ENCODE data around the gene P3H3. TPM values are rescaled to one million over a fixed set of nuclear protein-coding genes. Genes with fewer than 3 reads are reported as not detected.
A peak's percentile ranks its signal among the peaks of the same experiment; 100 is the strongest.

The P3H3 gene
- total and polyA plus RNA-seq, 9 of the 15 experiments (the other 6 are each of a cell fraction or from before 2014, with no cell fraction given) = 0.03 to 15.0 (median 4.8) TPM

DNA sequence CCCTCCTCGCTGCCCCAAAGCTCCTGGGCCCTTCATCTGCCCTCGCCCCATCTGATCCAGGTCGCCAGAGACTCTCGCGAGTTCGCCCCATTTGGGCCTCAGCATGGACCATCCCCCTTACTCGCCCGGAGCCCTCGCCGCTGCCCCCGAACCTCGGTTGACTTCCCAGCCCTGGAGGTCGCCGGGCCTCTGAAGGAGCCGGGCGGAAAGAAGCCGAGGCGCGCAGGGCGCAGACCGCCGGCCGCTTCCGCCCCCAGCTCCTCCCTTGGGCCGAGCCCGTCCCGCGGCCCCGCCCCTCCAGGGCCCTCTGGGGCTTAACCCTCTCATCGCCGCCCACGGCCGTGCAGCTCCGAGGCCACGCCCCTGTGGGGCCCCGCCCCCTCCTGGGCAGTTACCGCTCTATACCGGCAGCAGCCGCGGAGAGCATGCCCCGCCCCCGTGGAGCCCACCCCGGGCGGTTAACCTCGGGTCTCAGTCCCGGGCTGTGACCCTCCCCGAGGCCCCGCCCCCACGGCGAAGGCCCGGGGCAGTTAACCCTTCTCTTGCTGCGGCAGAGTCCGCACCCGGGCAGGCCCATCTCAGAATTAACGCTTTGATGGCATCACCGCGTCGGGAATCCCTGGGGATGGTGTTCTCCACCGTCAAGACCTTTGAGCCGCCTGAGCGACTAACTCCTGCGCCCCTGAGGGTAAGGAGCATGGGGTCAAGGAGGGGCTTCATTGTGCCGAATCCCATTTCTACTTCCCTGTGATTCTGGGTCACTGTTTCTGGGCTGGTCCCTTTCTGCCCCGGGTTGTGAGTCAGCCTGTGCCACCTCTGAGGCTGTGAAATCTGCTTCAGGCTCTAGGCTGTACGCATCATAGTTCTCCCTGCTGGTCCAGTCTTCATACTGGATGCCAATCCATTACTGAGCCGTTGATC lies 45.1 kb downstream of the P3H3 start, which contains the start of gene SPSB2 (continued):
- TF ChIP-seq, protein P1, sequence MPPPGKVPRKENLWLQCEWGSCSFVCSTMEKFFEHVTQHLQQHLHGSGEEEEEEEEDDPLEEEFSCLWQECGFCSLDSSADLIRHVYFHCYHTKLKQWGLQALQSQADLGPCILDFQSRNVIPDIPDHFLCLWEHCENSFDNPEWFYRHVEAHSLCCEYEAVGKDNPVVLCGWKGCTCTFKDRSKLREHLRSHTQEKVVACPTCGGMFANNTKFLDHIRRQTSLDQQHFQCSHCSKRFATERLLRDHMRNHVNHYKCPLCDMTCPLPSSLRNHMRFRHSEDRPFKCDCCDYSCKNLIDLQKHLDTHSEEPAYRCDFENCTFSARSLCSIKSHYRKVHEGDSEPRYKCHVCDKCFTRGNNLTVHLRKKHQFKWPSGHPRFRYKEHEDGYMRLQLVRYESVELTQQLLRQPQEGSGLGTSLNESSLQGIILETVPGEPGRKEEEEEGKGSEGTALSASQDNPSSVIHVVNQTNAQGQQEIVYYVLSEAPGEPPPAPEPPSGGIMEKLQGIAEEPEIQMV (tag; conservative IDR thresholded peaks at IDR 0.05; ENCODE audit: low read depth) = no peak
- TF ChIP-seq XRCC3 (IDR thresholded peaks at IDR 0.05) (no peak), BCL6 (CRISPR knock-in tag; IDR thresholded peaks at IDR 0.05) (no peak), MAZ (CRISPR knock-in tag; conservative IDR thresholded peaks at IDR 0.05 in 1 of 2, IDR thresholded peaks at IDR 0.05 in 1 of 2) (peak; percentile 54 to 90), TOE1 (IDR thresholded peaks at IDR 0.05; ENCODE audit: borderline replicate concordance) (peak; percentile 62; the same call in 1 of the 2 replicates), TOE1 (CRISPR knock-in tag; IDR thresholded peaks at IDR 0.05; ENCODE audit: borderline replicate concordance, low read depth) (no peak), EP400 (IDR thresholded peaks at IDR 0.05) (0 out of 2 replicates have a peak, but pooled peaks have one; percentile 31), TRIM24 (IDR thresholded peaks at IDR 0.05) (0 out of 4 replicates have a peak, but pooled peaks of 1 of the 2 experiments have one; percentile 10), HOXB6 (CRISPR knock-in tag; IDR thresholded peaks at IDR 0.05; ENCODE audit: borderline replicate concordance) (no peak), TAF1 (IDR thresholded peaks at IDR 0.05; ENCODE audit: control insufficient read depth, extremely low read depth, insufficient read depth, low read length, severe bottlenecking) (peak; percentile 52), ARID1B (IDR thresholded peaks at IDR 0.05) (0 out of 2 replicates have a peak, but pooled peaks have one; percentile 23), MYNN (IDR thresholded peaks at IDR 0.05) (no peak), MYNN (CRISPR knock-in tag; IDR thresholded peaks at IDR 0.05) (no peak), BMI1 (IDR thresholded peaks at IDR 0.05; ENCODE audit: low read length) (no peak), PRDM10 (IDR thresholded peaks at IDR 0.05; ENCODE audit: partially characterized antibody) (peak; percentile 23), SREBF2 (CRISPR knock-in tag; IDR thresholded peaks at IDR 0.05) (no peak), FOSL1 (tag; conservative IDR thresholded peaks at IDR 0.05) (peak; percentile 40; the same call in 1 of the 2 replicates), ZNF3 (CRISPR knock-in tag; IDR thresholded peaks at IDR 0.05) (no peak), KLF13 (tag; IDR thresholded peaks at IDR 0.05; ENCODE audit: borderline replicate concordance, low read depth) (peak; percentile 57; the same call in 1 of the 2 replicates), TAF15 (IDR thresholded peaks at IDR 0.05; ENCODE audit: low read depth, low read length) (no peak), MAFG (tag; conservative IDR thresholded peaks at IDR 0.05) (no peak), ZNF184 (CRISPR knock-in tag; IDR thresholded peaks at IDR 0.05) (no peak), POLR2G (IDR thresholded peaks at IDR 0.05; ENCODE audit: low read depth, low read length) (peak; percentile 82), HDAC1 (IDR thresholded peaks at IDR 0.05) (peak in 1 of 2 experiments; percentile 6; a peak in 1 of 4 replicates)

All from K562 (cell line).